ENCODE measurements around the gene PHF2. TPM values are rescaled to one million over a fixed set of nuclear protein-coding genes. Genes with fewer than 3 reads are reported as not detected.

Gene PHF2
- total and polyA plus RNA-seq, 9 of the 15 experiments (the other 6 are each of a cell fraction or from before 2014, with no cell fraction given): 0.37 to 14.4 (median 8.1) TPM

GRCh38 chr9:93668261-93668871 lies 92.0 kb downstream of the PHF2 start (continued):
- TF ChIP-seq MECOM (CRISPR knock-in tag; IDR thresholded peaks at IDR 0.05) (no peak), TCF7L2 (IDR thresholded peaks at IDR 0.05; ENCODE audit: low read depth, low read length) (no peak), ZNF133 (CRISPR knock-in tag; IDR thresholded peaks at IDR 0.05) (no peak), ZSCAN32 (CRISPR knock-in tag; IDR thresholded peaks at IDR 0.05) (no peak), U2AF1 (optimal IDR thresholded peaks at IDR 0.05; ENCODE audit: low read depth, low read length) (no peak), ILK (tag; IDR thresholded peaks at IDR 0.05; ENCODE audit: borderline replicate concordance, low read depth) (no peak), NFIX (CRISPR knock-in tag; IDR thresholded peaks at IDR 0.05; ENCODE audit: low read depth) (no peak), ZC3H11A (IDR thresholded peaks at IDR 0.05; ENCODE audit: low read depth, low read length) (no peak), POLR2H (tag; IDR thresholded peaks at IDR 0.05; ENCODE audit: low read depth) (no peak), RAD21 (CRISPR knock-in tag; conservative IDR thresholded peaks at IDR 0.05 in 1 of 2, IDR thresholded peaks at IDR 0.05 in 1 of 2) (no peak), HDGF (IDR thresholded peaks at IDR 0.05) (no peak), GMEB1 (CRISPR knock-in tag; IDR thresholded peaks at IDR 0.05) (no peak), MAFK (IDR thresholded peaks at IDR 0.05; ENCODE audit: low read length) (no peak), NONO (IDR thresholded peaks at IDR 0.05; ENCODE audit: low read depth in 2 of 2, low read length in 1 of 2) (0 out of 4 replicates have a peak, but pooled peaks of 1 of the 2 experiments have one; percentile 37), CHD4 (IDR thresholded peaks at IDR 0.05; ENCODE audit: insufficient read depth, insufficient replicate concordance, low read depth, low read length, poor library complexity, severe bottlenecking) (no peak), E2F6 (IDR thresholded peaks at IDR 0.05; ENCODE audit: borderline replicate concordance in 1 of 2, extremely low read depth in 1 of 2, insufficient read depth in 1 of 2, insufficient read length in 1 of 2, low read depth in 1 of 2, low read length in 1 of 2, poor library complexity in 1 of 2, severe bottlenecking in 1 of 2) (peak; percentile 82 to 90), VEZF1 (CRISPR knock-in tag; IDR thresholded peaks at IDR 0.05) (peak; percentile 56), ZBTB34 (CRISPR knock-in tag; IDR thresholded peaks at IDR 0.05) (no peak), SOX6 (IDR thresholded peaks at IDR 0.05) (peak; percentile 73), POLR2AphosphoS2 (IDR thresholded peaks at IDR 0.05; ENCODE audit: low read length) (no peak), NR3C1 (CRISPR knock-in tag; IDR thresholded peaks at IDR 0.05) (no peak), L3MBTL2 (IDR thresholded peaks at IDR 0.05) (peak; percentile 86)
